Epithelial cell of esophagus (primary cell): ENCODE data around the gene TCEANC2.

ENCODE experiments used
- DNase-seq: peaks from one replicate; pipeline ENCODE4 v3.0.0; 2010; ENCODE audit warnings: low read depth
- H3K4me3 ChIP-seq: 2 replicates; pipeline ENCODE4 v1.5.1; 2011; ENCODE audit warnings: mild to moderate bottlenecking, low read length, control low read depth
- CTCF ChIP-seq: IDR thresholded peaks from 2 replicates; pipeline ENCODE4 v1.5.1; 2011; ENCODE audit warnings: low read depth, mild to moderate bottlenecking, low read length, control low read depth, inconsistent platforms; ENCODE audit not compliant: insufficient read depth; ENCODE audit errors: missing control alignments

Gene TCEANC2

GRCh38 chr1:54108156-54108555, 54.7 kb downstream of the TCEANC2 start:
- no peak for DNase-seq
- no peak overlapping the region for H3K4me3 ChIP-seq
- no peak for TF ChIP-seq CTCF

GRCh38 chr1:54109129-54110090, 56.0 kb downstream of the TCEANC2 start:
- DNase-seq = no peak
- no peak overlapping the region for H3K4me3 ChIP-seq
- TF ChIP-seq CTCF = no peak

GRCh38 chr1:54110996-54111395, 57.6 kb downstream of the TCEANC2 start:
- TF ChIP-seq CTCF = no peak
- no peak overlapping the region for H3K4me3 ChIP-seq
- DNase-seq = no peak

- DNase-seq = no peak
- no peak for TF ChIP-seq CTCF
These were observed 58.2 kb downstream of the TCEANC2 start for GRCh38 chr1:54111624-54112023.

GRCh38 chr1:54112027-54112426, 58.6 kb downstream of the TCEANC2 start:
- no peak for TF ChIP-seq CTCF
- H3K4me3 ChIP-seq = no peak overlapping the region
- DNase-seq = no peak

More at GRCh38 chr1:54111624-54112023, 58.2 kb downstream of the TCEANC2 start:
- H3K4me3 ChIP-seq = no peak overlapping the region

- no peak for TF ChIP-seq CTCF
- DNase-seq = no peak
- no peak overlapping the region for H3K4me3 ChIP-seq
These were observed 59.4 kb downstream of the TCEANC2 start for GRCh38 chr1:54112705-54113368.
